GM21529 (cell line): ENCODE results near the gene AXDND1.
A peak's percentile ranks its signal among the peaks of the same experiment; 100 is the strongest.
"Not testable (repeated sequence)": the region's sequence is repeated elsewhere in the genome, so short reads cannot be mapped to it uniquely, and the experiment has no call there.

ENCODE experiments used
- ATAC-seq: cut with Tn5 transposase; IDR thresholded peaks from one replicate; pipeline ENCODE4 v1.9.1; 2021; ENCODE audit not compliant: unreplicated experiment

AXDND1 gene

GRCh38 chr1:179365342-179366092 is at the start of gene AXDND1:
TSS of gene AXDND1 (plus strand) at chr1:179365971. CDS start at chr1:179366510, 539 bp downstream.
- ATAC-seq = peak; percentile 98

- ATAC-seq = no peak
These were observed 47.3 kb upstream of the AXDND1 start for GRCh38 chr1:179318491-179318890.

GRCh38 chr1:179321533-179322216 is 44.1 kb upstream of the AXDND1 start:
- ATAC-seq = no peak

- no peak for ATAC-seq
These were observed 43.2 kb upstream of the AXDND1 start for GRCh38 chr1:179322557-179322956.

GRCh38 chr1:179323436-179323835 is 42.3 kb upstream of the AXDND1 start:
- ATAC-seq = no peak

- ATAC-seq = no peak
These were observed 39.9 kb upstream of the AXDND1 start for GRCh38 chr1:179325836-179326235.

- no peak for ATAC-seq
These were observed 39.0 kb upstream of the AXDND1 start for GRCh38 chr1:179326746-179327145.

- ATAC-seq = no peak
These were observed 38.6 kb upstream of the AXDND1 start for GRCh38 chr1:179327196-179327595.

GRCh38 chr1:179327679-179328078 is 38.1 kb upstream of the AXDND1 start:
- ATAC-seq = no peak

GRCh38 chr1:179329862-179330261 is 35.9 kb upstream of the AXDND1 start:
- ATAC-seq = no peak

GRCh38 chr1:179334440-179334839 is 31.3 kb upstream of the AXDND1 start:
- no peak for ATAC-seq

- no peak for ATAC-seq
These were observed 28.5 kb upstream of the AXDND1 start for GRCh38 chr1:179337288-179337687.

GRCh38 chr1:179337942-179338560 is 27.7 kb upstream of the AXDND1 start:
- ATAC-seq = no peak

GRCh38 chr1:179340918-179341317 is 24.9 kb upstream of the AXDND1 start:
- no peak for ATAC-seq

GRCh38 chr1:179341943-179342547 is 23.7 kb upstream of the AXDND1 start:
- no peak for ATAC-seq

- no peak for ATAC-seq
These were observed 22.9 kb upstream of the AXDND1 start for GRCh38 chr1:179342740-179343404.

GRCh38 chr1:179351281-179351680 is 14.5 kb upstream of the AXDND1 start:
- ATAC-seq = no peak

GRCh38 chr1:179352236-179352635 is 13.5 kb upstream of the AXDND1 start:
- ATAC-seq = no peak

GRCh38 chr1:179353546-179353945 is 12.2 kb upstream of the AXDND1 start:
- no peak for ATAC-seq

- ATAC-seq = not testable (repeated sequence)
These were observed 4.1 kb upstream of the AXDND1 start for GRCh38 chr1:179361631-179362030.
